H1 (cell line): ENCODE measurements around the gene OR11A1. TPM values are rescaled to one million over a fixed set of nuclear protein-coding genes. Genes with fewer than 3 reads are reported as not detected.

Experiments
- CTCF ChIA-PET: fragments of 300-600 bp; sonication (Branson Sonifier 250); formaldehyde crosslinking; loops from one replicate; lab custom pipeline; 2021; ENCODE audit not compliant: partially characterized antibody; lab: Charles Lee
- POLR2A ChIA-PET: fragments of 300-600 bp; sonication (Branson Sonifier 250); formaldehyde crosslinking; loops from one replicate; lab custom pipeline; 2021; ENCODE audit warnings: inconsistent platforms; ENCODE audit not compliant: partially characterized antibody; lab: Charles Lee
- DNase-seq, 2 experiments: peaks; one replicate each; pipeline versions ENCODE4 v3.0.0 to v3.0.0-alpha.2; 2010 to 2022; ENCODE audit warnings: low spot score in 2 of 2, low read depth in 1 of 2, mixed read lengths in 1 of 2
- FAIRE-seq: peaks from 2 replicates; lab custom pipeline; 2011; peaks lifted over from hg19 to GRCh38; lab: Jason Lieb, UNC
- H2AFZ ChIP-seq: 2 replicates; pipeline ENCODE4 v1.8.1; 2012; ENCODE audit warnings: low read length, inconsistent platforms
- H2AK5ac ChIP-seq: 2 replicates; pipeline ENCODE4 v1.6.1; 2013; ENCODE audit warnings: low read depth, low read length
- H2BK120ac ChIP-seq: replicated peaks from 2 replicates; pipeline ENCODE3; 2013; ENCODE audit warnings: low read depth, low read length, inconsistent platforms
- H2BK12ac ChIP-seq: 2 replicates; pipeline ENCODE4 v1.6.1; 2013; ENCODE audit warnings: low read depth, low read length
- H2BK15ac ChIP-seq: 2 replicates; pipeline ENCODE4 v1.6.1; 2013; ENCODE audit warnings: low read length
- H2BK20ac ChIP-seq: 2 replicates; pipeline ENCODE4 v1.6.1; 2013; ENCODE audit warnings: low read length
- H2BK5ac ChIP-seq: 2 replicates; pipeline ENCODE4 v1.6.1; 2013; ENCODE audit warnings: low read depth, low read length
- H3K14ac ChIP-seq: 2 replicates; pipeline ENCODE4 v1.6.1; 2013; ENCODE audit warnings: inconsistent platforms; ENCODE audit not compliant: insufficient read length
- H3K18ac ChIP-seq: 2 replicates; pipeline ENCODE4 v1.6.1; 2013; ENCODE audit warnings: low read length; ENCODE audit errors: extremely low read depth
- H3K23ac ChIP-seq: 2 replicates; pipeline ENCODE4 v1.6.1; 2013; ENCODE audit warnings: inconsistent platforms; ENCODE audit not compliant: insufficient read length
- H3K23me2 ChIP-seq: 2 replicates; pipeline ENCODE4 v1.6.1; 2013; ENCODE audit warnings: low read depth, low read length
- H3K27ac ChIP-seq: 2 replicates; pipeline ENCODE4 v1.6.1; 2011; ENCODE audit warnings: low read depth, low read length, inconsistent platforms
- H3K27me3 ChIP-seq, 4 experiments: replicated peaks in 1 of 4; 1 replicate in 1 of 4; 2 replicates in 3 of 4; pipeline versions ENCODE4 v1.6.1 to v1.8.1; 2011 to 2013; ENCODE audit warnings: low read length in 3 of 4, mild to moderate bottlenecking in 3 of 4, inconsistent platforms in 2 of 4, mixed read lengths in 2 of 4, moderate library complexity in 1 of 4; ENCODE audit not compliant: control insufficient read depth in 3 of 4, insufficient read depth in 3 of 4; ENCODE audit errors: extremely low read depth in 1 of 4
- H3K36me3 ChIP-seq, 4 experiments: 2 replicates each; pipeline versions ENCODE4 v1.6.1 to v1.8.1; 2011 to 2013; ENCODE audit warnings: mild to moderate bottlenecking in 4 of 4, low read length in 3 of 4, moderate library complexity in 2 of 4, control low read depth in 1 of 4, inconsistent platforms in 1 of 4; ENCODE audit not compliant: insufficient read depth in 4 of 4, control insufficient read depth in 2 of 4
- H3K4ac ChIP-seq: replicated peaks from 2 replicates; pipeline ENCODE3; 2013; ENCODE audit warnings: low read length, low read depth, mixed read lengths, inconsistent platforms; ENCODE audit not compliant: insufficient read length
- H3K4me1 ChIP-seq, 4 experiments: replicated peaks in 1 of 4; 1 replicate in 1 of 4; 2 replicates in 3 of 4; pipeline versions ENCODE4 v1.6.1 to v1.8.1; 2011 to 2013; ENCODE audit warnings: low read length in 3 of 4, inconsistent platforms in 2 of 4, mixed read lengths in 1 of 4; ENCODE audit not compliant: insufficient read depth in 4 of 4, control insufficient read depth in 3 of 4
- H3K4me2 ChIP-seq, 2 experiments: 2 replicates each; pipeline versions ENCODE4 v1.6.1 to v1.8.1; 2011 to 2013; ENCODE audit warnings: low read depth in 2 of 2, low read length in 2 of 2, control low read depth in 1 of 2, inconsistent platforms in 1 of 2, mild to moderate bottlenecking in 1 of 2; ENCODE audit not compliant: insufficient read depth in 1 of 2
- H3K4me3 ChIP-seq, 4 experiments: fragments of 200-600, 300-600 bp in 1 of 4; sonication (generic), shearing (Covaris generic), sonication (Bioruptor Twin) in 1 of 4; 2 replicates each; pipeline versions ENCODE4 v1.5.1 to v1.8.1; 2011 to 2016; ENCODE audit warnings: low read length in 4 of 4, low read depth in 3 of 4, control low read depth in 2 of 4, inconsistent platforms in 2 of 4, mild to moderate bottlenecking in 2 of 4, mixed read lengths in 1 of 4, moderate library complexity in 1 of 4; ENCODE audit not compliant: insufficient read depth in 2 of 4; ENCODE audit errors: extremely low read depth in 1 of 4
- H3K56ac ChIP-seq: replicated peaks from 2 replicates; pipeline ENCODE3; 2013; ENCODE audit warnings: low read depth, mild to moderate bottlenecking, mixed read lengths, low read length, inconsistent platforms; ENCODE audit not compliant: insufficient read length
- H3K79me1 ChIP-seq: 2 replicates; pipeline ENCODE4 v1.6.1; 2013; ENCODE audit warnings: low read depth, low read length, control low read depth
- H3K79me2 ChIP-seq, 2 experiments: 2 replicates each; pipeline versions ENCODE4 v1.6.1 to v1.8.1; 2012 to 2013; ENCODE audit warnings: low read length in 2 of 2, mild to moderate bottlenecking in 2 of 2, inconsistent platforms in 1 of 2; ENCODE audit not compliant: insufficient read depth in 2 of 2, control insufficient read depth in 1 of 2
- H3K9ac ChIP-seq, 4 experiments: replicated peaks in 1 of 4; 1 replicate in 1 of 4; 2 replicates in 3 of 4; pipeline versions ENCODE4 v1.6.1 to v1.8.1; 2011 to 2013; ENCODE audit warnings: low read depth in 3 of 4, low read length in 3 of 4, control low read depth in 2 of 4, mild to moderate bottlenecking in 2 of 4, moderate library complexity in 2 of 4, inconsistent platforms in 1 of 4; ENCODE audit errors: extremely low read depth in 1 of 4
- H3K9me3 ChIP-seq, 2 experiments: 2 replicates each; pipeline versions ENCODE4 v1.6.1 to v1.8.1; 2012 to 2013; ENCODE audit warnings: mild to moderate bottlenecking in 2 of 2, moderate library complexity in 2 of 2, control low read depth in 1 of 2, inconsistent platforms in 1 of 2, low read depth in 1 of 2, low read length in 1 of 2, mixed read lengths in 1 of 2; ENCODE audit not compliant: insufficient read depth in 2 of 2
- H4K20me1 ChIP-seq, 2 experiments: replicated peaks in 1 of 2; 2 replicates each; pipeline versions ENCODE3 to v1.8.1; 2011 to 2013; ENCODE audit warnings: inconsistent platforms in 2 of 2, low read length in 2 of 2, mild to moderate bottlenecking in 1 of 2; ENCODE audit not compliant: insufficient read depth in 2 of 2, control insufficient read depth in 1 of 2
- H4K5ac ChIP-seq: 2 replicates; pipeline ENCODE4 v1.6.1; 2013; ENCODE audit warnings: low read length, low read depth, mixed read lengths, inconsistent platforms; ENCODE audit not compliant: insufficient read length
- H4K8ac ChIP-seq: 2 replicates; pipeline ENCODE4 v1.8.0; 2013; ENCODE audit warnings: mild to moderate bottlenecking, moderate library complexity, low read length, inconsistent platforms; ENCODE audit not compliant: insufficient read depth; ENCODE audit errors: extremely low read depth
- H4K91ac ChIP-seq: replicated peaks from 2 replicates; pipeline ENCODE3; 2013; ENCODE audit warnings: low read length, mixed read lengths, inconsistent platforms; ENCODE audit not compliant: insufficient read length
- BRCA1 ChIP-seq: IDR thresholded peaks from 2 replicates; pipeline ENCODE4 v1.6.1; 2012; ENCODE audit warnings: low read depth, low read length, improper control_type of control experiment
- CEBPB ChIP-seq: IDR thresholded peaks from 2 replicates; pipeline ENCODE4 v1.6.1; 2012; ENCODE audit warnings: low read depth, low read length
- FOSL1 ChIP-seq: IDR thresholded peaks from 2 replicates; pipeline ENCODE4 v1.6.1; 2011; ENCODE audit warnings: mild to moderate bottlenecking, low read depth, low read length, moderate library complexity; ENCODE audit not compliant: insufficient read depth
- KDM1A ChIP-seq: fragments of 200-600, 300-600 bp; sonication (generic); IDR thresholded peaks from 2 replicates; pipeline ENCODE4 v1.7.1; 2016; ENCODE audit warnings: mild to moderate bottlenecking, low read length, borderline replicate concordance
- SUZ12 ChIP-seq: fragments of 200-600 bp; sonication (generic); IDR thresholded peaks from 2 replicates; pipeline ENCODE4 v1.6.1; 2012; ENCODE audit warnings: mild to moderate bottlenecking, inconsistent platforms, low read length, moderate library complexity, mixed read lengths
- WGBS, 2 experiments: shearing (Covaris generic) in 1 of 2; methylation state at CpG; one replicate each; pipeline versions ENCODE4 v1.1.6 to v1.1.7; 2013 to 2015; ENCODE audit warnings: low lambda C conversion rate in 2 of 2, mixed read lengths in 2 of 2, inconsistent platforms in 1 of 2, low coverage in 1 of 2, missing lambda C conversion rate in 1 of 2; ENCODE audit not compliant: insufficient replicate concordance in 2 of 2, insufficient coverage in 1 of 2, insufficient read length in 1 of 2; ENCODE audit errors: extremely low coverage in 1 of 2, missing lambda C conversion rate in 1 of 2; 5-methylcytosine and 5-hydroxymethylcytosine counted together
- polyA plus RNA-seq, 7 experiments: library from polyadenylated mRNA; depleted of rRNA in 3 of 7; stranded (reverse) in 5 of 7; unstranded in 2 of 7; fragments of >200 nt in 5 of 7; fragments of 200-250 nt in 2 of 7; gene quantifications; 1 replicate in 5 of 7; 2 replicates in 1 of 7; 4 replicates in 1 of 7; pipeline versions ENCODE4 v1.2.1 to v1.2.3, GENCODE V29; 2011 to 2013; ENCODE audit warnings: missing spikeins in 2 of 7, mixed read lengths in 2 of 7
- total RNA-seq: library from RNA; stranded (reverse); fragmentation: NEBNext Ultra II Directional; extraction: Animal tissue kit (Norgen Biotek cat#: 25700); gene quantifications from 2 replicates; pipeline ENCODE4 v1.2.1, GENCODE V29; 2021
- TF ChIP-seq, protein P1 (sequence below): IDR thresholded peaks from 2 replicates; pipeline ENCODE4 v1.6.1; 2012; ENCODE audit warnings: inconsistent platforms

The OR11A1 gene
- total and polyA plus RNA-seq, 2 of the 8 experiments (the other 6 are each of a cell fraction or from before 2014, with no cell fraction given) = not detected

DNA sequence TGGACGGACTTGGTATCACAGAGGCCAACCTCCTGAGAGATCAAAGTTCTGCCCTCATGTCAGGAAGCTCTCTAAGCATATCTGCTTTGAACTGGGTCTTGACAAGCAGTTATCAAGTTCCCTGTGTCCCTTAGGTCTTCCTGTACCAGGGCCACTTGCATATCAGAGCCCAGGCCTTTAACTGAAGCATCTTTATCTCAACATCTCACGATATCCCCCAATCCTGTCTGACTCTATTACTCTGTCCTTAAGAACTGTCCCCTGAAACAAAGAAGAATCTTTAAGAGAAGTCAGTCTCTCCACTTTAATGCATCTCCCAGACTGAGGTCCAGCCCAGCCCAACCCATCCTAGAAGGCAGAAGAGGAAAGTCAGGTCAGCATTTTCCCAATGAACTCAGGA lies 22.7 kb upstream of the OR11A1 start:
- no peak overlapping the region for H2BK120ac ChIP-seq
- H3K14ac ChIP-seq = no peak overlapping the region
- no peak overlapping the region for H3K23ac ChIP-seq
- no peaks in the 10 kb centered on the region for H4K20me1 ChIP-seq
- no peak for FAIRE-seq
- no peaks in the 10 kb centered on the region for H3K79me2 ChIP-seq
- ChIA-PET POLR2A (no interaction called here), CTCF (interaction anchor here (1.3 kb wide), 1 partner anchor 10 kb away, joined by 3 read pairs; no protein-coding TSS in a partner anchor)
- no peak for DNase-seq
- WGBS, 2 experiments = 87% methylated on average over 2 of the region's 2 CpGs; no CpG with 5 or more reads in 1 of the 2 experiments
- no peak overlapping the region for H3K4me2 ChIP-seq
- H3K23me2 ChIP-seq = no peaks in the 10 kb centered on the region
- H3K36me3 ChIP-seq = no peaks in the 10 kb centered on the region
- H3K27me3 ChIP-seq = no peaks in the 10 kb centered on the region
- no peak overlapping the region for H3K9ac ChIP-seq
- no peak overlapping the region for H3K27ac ChIP-seq
- H2BK20ac ChIP-seq = no peak overlapping the region
- H2BK5ac ChIP-seq = no peak overlapping the region
- no peaks in the 10 kb centered on the region for H3K4me1 ChIP-seq
- no peak overlapping the region for H2AK5ac ChIP-seq
- no peak overlapping the region for H4K8ac ChIP-seq
- TF ChIP-seq CEBPB = no peak
- no peak for TF ChIP-seq KDM1A
- TF ChIP-seq, protein P1, sequence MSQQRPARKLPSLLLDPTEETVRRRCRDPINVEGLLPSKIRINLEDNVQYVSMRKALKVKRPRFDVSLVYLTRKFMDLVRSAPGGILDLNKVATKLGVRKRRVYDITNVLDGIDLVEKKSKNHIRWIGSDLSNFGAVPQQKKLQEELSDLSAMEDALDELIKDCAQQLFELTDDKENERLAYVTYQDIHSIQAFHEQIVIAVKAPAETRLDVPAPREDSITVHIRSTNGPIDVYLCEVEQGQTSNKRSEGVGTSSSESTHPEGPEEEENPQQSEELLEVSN = no peak
- TF ChIP-seq BRCA1 = no peak
- no peak for TF ChIP-seq SUZ12
- no peak for TF ChIP-seq FOSL1
- TF ChIP-seq, all 59 proteins: peak for 0
- no peak overlapping the region for H2AFZ ChIP-seq
- no peak overlapping the region for H4K91ac ChIP-seq
- H3K79me1 ChIP-seq = no peaks in the 10 kb centered on the region
- H3K4ac ChIP-seq = no peak overlapping the region
- no peak overlapping the region for H4K5ac ChIP-seq
- no peak overlapping the region for H3K56ac ChIP-seq
- H3K18ac ChIP-seq = no peak overlapping the region
- no peak overlapping the region for H2BK15ac ChIP-seq
- no peaks in the 10 kb centered on the region for H3K9me3 ChIP-seq
- H3K4me3 ChIP-seq = no peak overlapping the region
- no peak overlapping the region for H2BK12ac ChIP-seq
